Stimulated activated CD4-positive, alpha-beta T cell treated with anti-CD3 and anti-CD28 coated beads, Interleukin-12 subunit alpha, Interleukin-12 subunit beta, amount 100 ng/mL, for 24 hours (primary cell): ENCODE results near the gene GRM3.

Experiments
- DNase-seq, 2 experiments: peaks; one replicate each; pipeline ENCODE4 v3.0.0-alpha.2; 2020; ENCODE audit warnings: low read depth in 2 of 2

Gene GRM3

GRCh38 chr7:86900886-86901285 lies 257.2 kb downstream of the GRM3 start:
- DNase-seq = no peak

GRCh38 chr7:86904949-86905834 lies 261.5 kb downstream of the GRM3 start:
- no peak for DNase-seq

- no peak for DNase-seq
Measured at GRCh38 chr7:86908948-86909347, 265.2 kb downstream of the GRM3 start.

DNA sequence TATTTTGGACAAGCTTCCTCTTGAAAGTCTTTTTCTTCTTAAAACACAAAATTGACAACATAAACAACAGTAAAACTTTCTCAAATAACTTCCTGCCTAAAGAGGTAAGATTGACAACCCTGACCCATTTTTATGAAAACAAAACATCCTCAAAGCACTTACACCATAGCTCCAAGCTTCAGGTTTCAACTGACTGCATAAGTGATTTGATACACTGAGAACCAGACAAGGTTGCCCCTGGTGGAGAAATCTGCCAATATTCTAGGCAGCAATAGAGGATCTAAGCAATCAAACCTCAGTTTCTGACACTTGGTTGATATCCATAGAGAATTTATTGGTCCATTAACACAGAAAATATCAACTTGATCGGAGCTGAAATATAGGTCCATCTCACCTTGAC lies 267.9 kb downstream of the GRM3 start:
- DNase-seq = no peak

DNA sequence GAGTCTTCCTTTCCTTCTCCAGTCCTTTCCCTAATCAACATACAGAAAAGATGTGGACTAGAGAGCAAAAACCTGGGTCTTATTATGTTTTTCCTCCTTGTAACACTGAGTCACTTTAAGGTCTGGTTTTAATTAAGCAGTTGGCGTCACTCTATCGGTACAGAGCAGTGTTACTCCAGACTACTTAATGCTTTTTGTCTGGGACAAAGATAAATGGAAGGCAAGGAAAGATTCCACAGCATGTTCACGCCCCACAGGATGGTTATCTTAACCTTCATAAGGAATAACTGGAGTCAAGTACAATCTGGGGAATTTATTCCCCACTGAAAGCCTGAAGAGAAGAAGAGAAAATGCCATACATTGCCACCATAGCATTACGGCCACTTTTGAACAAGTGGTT lies 270.0 kb downstream of the GRM3 start:
- DNase-seq = no peak
